ENCODE data around the gene ZNF792.
"Not testable (repeated sequence)": the region's sequence is repeated elsewhere in the genome, so short reads cannot be mapped to it uniquely, and the experiment has no call there.

ZNF792 gene

GRCh38 chr19:34920090-34920786 lies 43.8 kb downstream of the ZNF792 start:
- DNase-seq: not testable (repeated sequence)

GRCh38 chr19:34918190-34918589 lies 45.8 kb downstream of the ZNF792 start:
- DNase-seq: no peak

DNA sequence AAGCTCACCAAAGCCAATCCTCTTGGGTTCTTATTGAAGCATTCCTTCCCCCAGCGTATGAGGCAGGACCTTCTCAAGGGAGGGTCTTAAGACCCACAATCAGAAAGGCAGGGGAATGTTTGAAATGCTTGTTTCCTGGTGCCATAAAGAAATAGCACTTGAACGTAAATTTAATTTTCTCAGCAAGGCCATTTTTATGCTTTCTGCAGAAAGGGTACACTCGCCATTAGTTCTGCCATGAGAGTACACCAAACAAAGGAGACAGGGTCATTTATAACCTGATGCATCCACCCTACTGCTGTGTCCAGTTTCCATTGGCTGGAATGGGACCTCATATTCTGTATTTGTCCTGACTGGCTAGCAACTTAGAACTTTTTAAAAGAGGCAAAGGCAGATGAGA lies 46.9 kb downstream of the ZNF792 start:
- not testable (repeated sequence) for DNase-seq

GRCh38 chr19:34910770-34911169 lies 53.3 kb downstream of the ZNF792 start:
- no peak for DNase-seq

All from activated CD4-positive, alpha-beta T cell treated with anti-CD3 and anti-CD28 coated beads, Interleukin-2, amount 50 U/mL, for 16 hours (primary cell).